ENCODE data around the gene NKAPD1. TPM values are rescaled to one million over a fixed set of nuclear protein-coding genes. Genes with fewer than 3 reads are reported as not detected.

Gene NKAPD1
- total and polyA plus RNA-seq, 9 of the 15 experiments (the other 6 are each of a cell fraction or from before 2014, with no cell fraction given), result 14.1 to 73.5 (median 29.3) TPM

DNA sequence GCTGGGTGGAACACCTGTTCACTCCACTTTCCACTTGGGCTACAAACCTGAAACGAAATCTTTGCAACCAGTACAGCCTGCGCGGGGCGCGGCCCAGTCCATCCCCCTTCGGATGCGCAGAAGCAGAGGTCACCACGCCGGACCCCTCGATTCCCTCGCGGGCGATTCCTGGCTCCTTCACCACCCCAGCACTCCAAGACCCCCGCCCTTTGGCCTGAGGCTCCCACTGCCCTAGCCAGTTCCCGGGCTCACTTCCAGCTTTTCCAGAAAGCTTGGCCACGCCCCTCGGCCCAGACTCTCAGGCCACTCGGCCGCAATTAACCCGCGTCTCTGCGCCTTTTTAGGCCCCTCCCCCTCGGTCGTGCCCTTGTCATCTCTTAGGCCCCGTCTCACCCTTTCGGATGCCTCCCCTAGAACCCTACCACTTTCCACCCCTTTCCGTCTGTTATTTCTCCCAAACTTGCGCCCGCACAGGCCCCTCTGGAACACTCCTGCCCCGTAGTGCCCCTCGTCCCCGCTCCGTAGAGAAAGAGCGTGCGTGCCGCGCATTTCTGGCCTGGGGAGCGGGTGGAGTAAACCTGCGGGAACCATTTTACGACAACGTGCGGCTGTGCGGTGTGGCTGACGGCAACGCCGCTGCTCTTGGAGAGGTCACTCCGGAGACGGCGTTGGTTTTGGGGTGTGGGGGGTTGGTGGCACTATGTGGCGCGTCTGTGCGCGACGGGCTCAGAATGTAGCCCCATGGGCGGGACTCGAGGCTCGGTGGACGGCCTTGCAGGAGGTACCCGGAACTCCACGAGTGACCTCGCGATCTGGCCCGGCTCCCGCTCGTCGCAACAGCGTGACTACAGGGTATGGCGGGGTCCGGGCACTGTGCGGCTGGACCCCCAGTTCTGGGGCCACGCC lies 49.1 kb upstream of the NKAPD1 start, which contains the start of gene DLAT (continued):
- TF ChIP-seq ZNF41 (CRISPR knock-in tag; conservative IDR thresholded peaks at IDR 0.05) (no peak), SRSF1 (IDR thresholded peaks at IDR 0.05; ENCODE audit: low read depth, low read length) (0 out of 2 replicates have a peak, but pooled peaks have one; percentile 32), RFX1 (IDR thresholded peaks at IDR 0.05) (peak; percentile 76), ZC3H11A (IDR thresholded peaks at IDR 0.05; ENCODE audit: low read depth, low read length) (no peak), SRSF7 (optimal IDR thresholded peaks at IDR 0.05; ENCODE audit: low read depth, low read length) (no peak), SPI1 (IDR thresholded peaks at IDR 0.05; ENCODE audit: borderline replicate concordance, low read depth, low read length) (no peak), MYNN (IDR thresholded peaks at IDR 0.05) (peak; percentile 15; the same call in 1 of the 2 replicates), MYNN (CRISPR knock-in tag; IDR thresholded peaks at IDR 0.05) (no peak), JUN (IDR thresholded peaks at IDR 0.05; ENCODE audit: borderline replicate concordance, low read depth, low read length) (no peak), JUN (CRISPR knock-in tag; IDR thresholded peaks at IDR 0.05; ENCODE audit: borderline replicate concordance) (no peak), PTRF (tag; IDR thresholded peaks at IDR 0.05) (no peak), ZNF561 (CRISPR knock-in tag; conservative IDR thresholded peaks at IDR 0.05) (no peak), ZNF24 (IDR thresholded peaks at IDR 0.05) (no peak), MCM2 (IDR thresholded peaks at IDR 0.05; ENCODE audit: low read depth) (no peak), RUNX1 (IDR thresholded peaks at IDR 0.05; ENCODE audit: low read depth) (no peak), GATA2 (CRISPR knock-in tag; IDR thresholded peaks at IDR 0.05) (no peak)
- TF ChIP-seq, protein P1, sequence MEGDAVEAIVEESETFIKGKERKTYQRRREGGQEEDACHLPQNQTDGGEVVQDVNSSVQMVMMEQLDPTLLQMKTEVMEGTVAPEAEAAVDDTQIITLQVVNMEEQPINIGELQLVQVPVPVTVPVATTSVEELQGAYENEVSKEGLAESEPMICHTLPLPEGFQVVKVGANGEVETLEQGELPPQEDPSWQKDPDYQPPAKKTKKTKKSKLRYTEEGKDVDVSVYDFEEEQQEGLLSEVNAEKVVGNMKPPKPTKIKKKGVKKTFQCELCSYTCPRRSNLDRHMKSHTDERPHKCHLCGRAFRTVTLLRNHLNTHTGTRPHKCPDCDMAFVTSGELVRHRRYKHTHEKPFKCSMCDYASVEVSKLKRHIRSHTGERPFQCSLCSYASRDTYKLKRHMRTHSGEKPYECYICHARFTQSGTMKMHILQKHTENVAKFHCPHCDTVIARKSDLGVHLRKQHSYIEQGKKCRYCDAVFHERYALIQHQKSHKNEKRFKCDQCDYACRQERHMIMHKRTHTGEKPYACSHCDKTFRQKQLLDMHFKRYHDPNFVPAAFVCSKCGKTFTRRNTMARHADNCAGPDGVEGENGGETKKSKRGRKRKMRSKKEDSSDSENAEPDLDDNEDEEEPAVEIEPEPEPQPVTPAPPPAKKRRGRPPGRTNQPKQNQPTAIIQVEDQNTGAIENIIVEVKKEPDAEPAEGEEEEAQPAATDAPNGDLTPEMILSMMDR (IDR thresholded peaks at IDR 0.05 in 2 of 3, conservative IDR thresholded peaks at IDR 0.05 in 1 of 3; ENCODE audit: insufficient read depth in 2 of 3, low read depth in 1 of 3, low read length in 3 of 3), result no peak
- TF ChIP-seq, protein P2, sequence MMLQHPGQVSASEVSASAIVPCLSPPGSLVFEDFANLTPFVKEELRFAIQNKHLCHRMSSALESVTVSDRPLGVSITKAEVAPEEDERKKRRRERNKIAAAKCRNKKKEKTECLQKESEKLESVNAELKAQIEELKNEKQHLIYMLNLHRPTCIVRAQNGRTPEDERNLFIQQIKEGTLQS (IDR thresholded peaks at IDR 0.05), result peak; percentile 40; the same call in 1 of the 2 replicates
- TF ChIP-seq, protein P2 (CRISPR knock-in tag; conservative IDR thresholded peaks at IDR 0.05), result no peak
- TF ChIP-seq, protein P3, sequence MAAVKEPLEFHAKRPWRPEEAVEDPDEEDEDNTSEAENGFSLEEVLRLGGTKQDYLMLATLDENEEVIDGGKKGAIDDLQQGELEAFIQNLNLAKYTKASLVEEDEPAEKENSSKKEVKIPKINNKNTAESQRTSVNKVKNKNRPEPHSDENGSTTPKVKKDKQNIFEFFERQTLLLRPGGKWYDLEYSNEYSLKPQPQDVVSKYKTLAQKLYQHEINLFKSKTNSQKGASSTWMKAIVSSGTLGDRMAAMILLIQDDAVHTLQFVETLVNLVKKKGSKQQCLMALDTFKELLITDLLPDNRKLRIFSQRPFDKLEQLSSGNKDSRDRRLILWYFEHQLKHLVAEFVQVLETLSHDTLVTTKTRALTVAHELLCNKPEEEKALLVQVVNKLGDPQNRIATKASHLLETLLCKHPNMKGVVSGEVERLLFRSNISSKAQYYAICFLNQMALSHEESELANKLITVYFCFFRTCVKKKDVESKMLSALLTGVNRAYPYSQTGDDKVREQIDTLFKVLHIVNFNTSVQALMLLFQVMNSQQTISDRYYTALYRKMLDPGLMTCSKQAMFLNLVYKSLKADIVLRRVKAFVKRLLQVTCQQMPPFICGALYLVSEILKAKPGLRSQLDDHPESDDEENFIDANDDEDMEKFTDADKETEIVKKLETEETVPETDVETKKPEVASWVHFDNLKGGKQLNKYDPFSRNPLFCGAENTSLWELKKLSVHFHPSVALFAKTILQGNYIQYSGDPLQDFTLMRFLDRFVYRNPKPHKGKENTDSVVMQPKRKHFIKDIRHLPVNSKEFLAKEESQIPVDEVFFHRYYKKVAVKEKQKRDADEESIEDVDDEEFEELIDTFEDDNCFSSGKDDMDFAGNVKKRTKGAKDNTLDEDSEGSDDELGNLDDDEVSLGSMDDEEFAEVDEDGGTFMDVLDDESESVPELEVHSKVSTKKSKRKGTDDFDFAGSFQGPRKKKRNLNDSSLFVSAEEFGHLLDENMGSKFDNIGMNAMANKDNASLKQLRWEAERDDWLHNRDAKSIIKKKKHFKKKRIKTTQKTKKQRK (IDR thresholded peaks at IDR 0.05; ENCODE audit: borderline replicate concordance, low read depth, low read length), result no peak
- TF ChIP-seq, protein P4, sequence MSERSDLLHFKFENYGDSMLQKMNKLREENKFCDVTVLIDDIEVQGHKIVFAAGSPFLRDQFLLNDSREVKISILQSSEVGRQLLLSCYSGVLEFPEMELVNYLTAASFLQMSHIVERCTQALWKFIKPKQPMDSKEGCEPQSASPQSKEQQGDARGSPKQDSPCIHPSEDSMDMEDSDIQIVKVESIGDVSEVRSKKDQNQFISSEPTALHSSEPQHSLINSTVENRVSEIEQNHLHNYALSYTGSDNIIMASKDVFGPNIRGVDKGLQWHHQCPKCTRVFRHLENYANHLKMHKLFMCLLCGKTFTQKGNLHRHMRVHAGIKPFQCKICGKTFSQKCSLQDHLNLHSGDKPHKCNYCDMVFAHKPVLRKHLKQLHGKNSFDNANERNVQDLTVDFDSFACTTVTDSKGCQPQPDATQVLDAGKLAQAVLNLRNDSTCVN (CRISPR knock-in tag; IDR thresholded peaks at IDR 0.05), result peak; percentile 83
